GM19324 (cell line): ENCODE results near the gene PLEKHH1.
"Not testable (repeated sequence)": the region's sequence is repeated elsewhere in the genome, so short reads cannot be mapped to it uniquely, and the experiment has no call there.

ENCODE experiments used
- ATAC-seq: cut with Tn5 transposase; IDR thresholded peaks from one replicate; pipeline ENCODE4 v1.9.1; 2021; ENCODE audit warnings: mild to moderate bottlenecking, moderate library complexity; ENCODE audit not compliant: unreplicated experiment, low FRiP score

The PLEKHH1 gene

GRCh38 chr14:67577909-67578749 is 45.0 kb downstream of the PLEKHH1 start:
- no peak for ATAC-seq

- no peak for ATAC-seq
Measured at GRCh38 chr14:67579040-67579439, 46.0 kb downstream of the PLEKHH1 start.

GRCh38 chr14:67579636-67580035 is 46.5 kb downstream of the PLEKHH1 start:
- no peak for ATAC-seq

GRCh38 chr14:67580336-67581171 is 47.5 kb downstream of the PLEKHH1 start:
- ATAC-seq = no peak

GRCh38 chr14:67581643-67582042 is 48.6 kb downstream of the PLEKHH1 start:
- ATAC-seq = no peak

GRCh38 chr14:67582061-67582460 is 49.0 kb downstream of the PLEKHH1 start:
- ATAC-seq = no peak

GRCh38 chr14:67583711-67584644 is 50.9 kb downstream of the PLEKHH1 start:
- ATAC-seq = no peak

- ATAC-seq = no peak
Measured at GRCh38 chr14:67584978-67585377, 51.9 kb downstream of the PLEKHH1 start.

GRCh38 chr14:67586369-67586768 is 53.3 kb downstream of the PLEKHH1 start:
- ATAC-seq = no peak

GRCh38 chr14:67589204-67589770 is 56.2 kb downstream of the PLEKHH1 start:
- no peak for ATAC-seq

- ATAC-seq = not testable (repeated sequence)
Measured at GRCh38 chr14:67593650-67594049, 60.6 kb downstream of the PLEKHH1 start.

- no peak for ATAC-seq
Measured at GRCh38 chr14:67595392-67595791, 62.3 kb downstream of the PLEKHH1 start.

- peak; percentile 91 for ATAC-seq
Measured at GRCh38 chr14:67599698-67600561, 66.8 kb downstream of the PLEKHH1 start, which contains the start of gene PIGH. Gene PIGH (minus strand): TSS chr14:67600268. CDS start chr14:67600203, 65 bp downstream.

GRCh38 chr14:67600562-67600974 is 67.5 kb downstream of the PLEKHH1 start:
- ATAC-seq = not testable (repeated sequence)

- ATAC-seq = no peak
Measured at GRCh38 chr14:67602076-67602475, 69.0 kb downstream of the PLEKHH1 start.

- ATAC-seq = peak; percentile 57
Measured at GRCh38 chr14:67602995-67603545, 70.0 kb downstream of the PLEKHH1 start.

- no peak for ATAC-seq
Measured at GRCh38 chr14:67607646-67608045, 74.6 kb downstream of the PLEKHH1 start.

GRCh38 chr14:67609642-67610310 is 76.7 kb downstream of the PLEKHH1 start:
- ATAC-seq = no peak
